ENCODE results near the gene SMIM34.
"Not testable (repeated sequence)": the region's sequence is repeated elsewhere in the genome, so short reads cannot be mapped to it uniquely, and the experiment has no call there.

SMIM34 gene

GRCh38 chr21:34374462-34374861 is 49.3 kb downstream of the SMIM34 start:
- not testable (repeated sequence) for DNase-seq (ENCODE audit: low read depth in 2 of 2, low spot score in 1 of 2)

GRCh38 chr21:34372321-34372720 is 51.4 kb downstream of the SMIM34 start:
- DNase-seq (ENCODE audit: low read depth in 2 of 2, low spot score in 1 of 2): no peak

- DNase-seq (ENCODE audit: low read depth in 2 of 2, low spot score in 1 of 2): no peak
Measured at GRCh38 chr21:34369741-34370140, 54.0 kb downstream of the SMIM34 start.

Data from stimulated activated CD8-positive, alpha-beta memory T cell treated with anti-CD3 and anti-CD28 coated beads, Interleukin-4, amount 100 ng/mL, for 4 hours (primary cell).